GM21390 (cell line): Measurements from ENCODE around the gene TFDP2.

Experiments
- ATAC-seq: cut with Tn5 transposase; IDR thresholded peaks from one replicate; pipeline ENCODE4 v1.9.1; 2021; ENCODE audit not compliant: unreplicated experiment

Gene TFDP2

GRCh38 chr3:141972399-141972798, 176.9 kb downstream of the TFDP2 start:
- no peak for ATAC-seq

GRCh38 chr3:141971571-141971970, 177.8 kb downstream of the TFDP2 start:
- no peak for ATAC-seq

- ATAC-seq = no peak
Measured at GRCh38 chr3:141969711-141970110, 179.6 kb downstream of the TFDP2 start.

GRCh38 chr3:141965471-141965870, 183.9 kb downstream of the TFDP2 start:
- ATAC-seq = no peak

- no peak for ATAC-seq
Measured at GRCh38 chr3:141963301-141963700, 186.0 kb downstream of the TFDP2 start.

- no peak for ATAC-seq
Measured at GRCh38 chr3:141960731-141961130, 188.6 kb downstream of the TFDP2 start.

GRCh38 chr3:141959589-141960554, 189.5 kb downstream of the TFDP2 start:
- ATAC-seq = no peak

GRCh38 chr3:141955175-141955574, 194.2 kb downstream of the TFDP2 start:
- ATAC-seq = no peak

GRCh38 chr3:141952611-141953010, 196.7 kb downstream of the TFDP2 start:
- no peak for ATAC-seq

GRCh38 chr3:141950572-141951493, 198.5 kb downstream of the TFDP2 start:
- no peak for ATAC-seq

- ATAC-seq = no peak
Measured at GRCh38 chr3:141949972-141950371, 199.4 kb downstream of the TFDP2 start.

- no peak for ATAC-seq
Measured at GRCh38 chr3:141949399-141949798, 199.9 kb downstream of the TFDP2 start.

- ATAC-seq = no peak
Measured at GRCh38 chr3:141945726-141946485, 203.4 kb downstream of the TFDP2 start.

- no peak for ATAC-seq
Measured at GRCh38 chr3:141942006-141942405, 207.3 kb downstream of the TFDP2 start.

GRCh38 chr3:141941093-141941492, 208.3 kb downstream of the TFDP2 start:
- ATAC-seq = no peak

GRCh38 chr3:141940194-141940776, 209.1 kb downstream of the TFDP2 start:
- no peak for ATAC-seq

- no peak for ATAC-seq
Measured at GRCh38 chr3:141939759-141940158, 209.6 kb downstream of the TFDP2 start.

GRCh38 chr3:141938011-141938500, 211.3 kb downstream of the TFDP2 start:
- no peak for ATAC-seq

GRCh38 chr3:141934354-141934753, 215.0 kb downstream of the TFDP2 start:
- ATAC-seq = no peak
